ENCODE measurements around the gene MYH13.

GRCh38 chr17:10349403-10349802, 23.4 kb downstream of the MYH13 start:
- TF ChIP-seq CTCF (IDR thresholded peaks at IDR 0.05) (no peak), POLR2A (IDR thresholded peaks at IDR 0.05) (no peak)

Measured in body of pancreas (tissue), 4 donors.